H9 (cell line): ENCODE measurements around the gene UPF2. TPM values are rescaled to one million over a fixed set of nuclear protein-coding genes. Genes with fewer than 3 reads are reported as not detected.
"Not testable (repeated sequence)": the region's sequence is repeated elsewhere in the genome, so short reads cannot be mapped to it uniquely, and the experiment has no call there.

ENCODE experiments used
- DNase-seq: peaks from one replicate; pipeline ENCODE4 v3.0.0-alpha.2; 2017
- H2AFZ ChIP-seq: one replicate; pipeline ENCODE4 v1.6.1; 2013; ENCODE audit warnings: mild to moderate bottlenecking, low read length, control low read depth, moderate library complexity
- H2AK5ac ChIP-seq: 2 replicates; pipeline ENCODE4 v1.6.1; 2013; ENCODE audit warnings: low read length, control low read depth, mixed read lengths; ENCODE audit not compliant: insufficient read length
- H2BK120ac ChIP-seq: one replicate; pipeline ENCODE4 v1.6.1; 2013; ENCODE audit warnings: low read depth, mild to moderate bottlenecking, low read length, control low read depth, inconsistent platforms; ENCODE audit not compliant: poor library complexity, severe bottlenecking
- H2BK12ac ChIP-seq: 2 replicates; pipeline ENCODE4 v1.6.1; 2013; ENCODE audit warnings: low read length, control low read depth, mixed read lengths, low read depth; ENCODE audit not compliant: insufficient read length
- H2BK15ac ChIP-seq: 2 replicates; pipeline ENCODE4 v1.6.1; 2013; ENCODE audit warnings: low read depth, low read length, control low read depth
- H2BK20ac ChIP-seq: one replicate; pipeline ENCODE4 v1.6.1; 2013; ENCODE audit warnings: low read depth, mild to moderate bottlenecking, low read length, control low read depth, inconsistent platforms; ENCODE audit not compliant: poor library complexity, severe bottlenecking
- H2BK5ac ChIP-seq: 2 replicates; pipeline ENCODE4 v1.6.1; 2013; ENCODE audit warnings: low read length, control low read depth, mixed read lengths; ENCODE audit not compliant: insufficient read length
- H3K14ac ChIP-seq: 2 replicates; pipeline ENCODE4 v1.6.1; 2013; ENCODE audit warnings: low read length, control low read depth; ENCODE audit not compliant: insufficient read depth
- H3K18ac ChIP-seq: 2 replicates; pipeline ENCODE4 v1.6.1; 2013; ENCODE audit warnings: low read depth, mild to moderate bottlenecking, mixed read lengths, low read length, control low read depth; ENCODE audit not compliant: insufficient read length
- H3K23ac ChIP-seq: 2 replicates; pipeline ENCODE4 v1.6.1; 2013; ENCODE audit warnings: low read length, control low read depth, mixed read lengths, low read depth; ENCODE audit not compliant: insufficient read length
- H3K23me2 ChIP-seq: 2 replicates; pipeline ENCODE4 v1.6.1; 2013; ENCODE audit warnings: low read depth, mild to moderate bottlenecking, mixed read lengths, low read length, control low read depth; ENCODE audit not compliant: insufficient read length, poor library complexity, severe bottlenecking
- H3K27ac ChIP-seq: 2 replicates; pipeline ENCODE4 v1.5.1; 2013; ENCODE audit warnings: low read length, control low read depth, mixed read lengths, low read depth; ENCODE audit not compliant: insufficient read length
- H3K27me3 ChIP-seq: 2 replicates; pipeline ENCODE4 v1.6.1; 2013; ENCODE audit warnings: low read length, control low read depth, inconsistent platforms; ENCODE audit not compliant: insufficient read depth
- H3K4ac ChIP-seq: 2 replicates; pipeline ENCODE4 v1.6.1; 2013; ENCODE audit warnings: low read depth, mild to moderate bottlenecking, control low read depth, inconsistent platforms, low read length, moderate library complexity
- H3K4me1 ChIP-seq: 2 replicates; pipeline ENCODE4 v1.6.1; 2013; ENCODE audit warnings: low read length, control low read depth, inconsistent platforms; ENCODE audit not compliant: insufficient read depth
- H3K4me2 ChIP-seq: 2 replicates; pipeline ENCODE4 v1.6.1; 2013; ENCODE audit warnings: low read length, control low read depth, mixed read lengths; ENCODE audit not compliant: insufficient read length, insufficient read depth
- H3K56ac ChIP-seq: 2 replicates; pipeline ENCODE4 v1.6.1; 2013; ENCODE audit warnings: low read depth, mild to moderate bottlenecking, mixed read lengths, low read length, control low read depth; ENCODE audit not compliant: insufficient read length
- H3K79me1 ChIP-seq: 2 replicates; pipeline ENCODE4 v1.6.1; 2013; ENCODE audit warnings: low read depth, mild to moderate bottlenecking, moderate library complexity, low read length, control low read depth, inconsistent platforms; ENCODE audit not compliant: insufficient read depth, poor library complexity, severe bottlenecking
- H3K79me2 ChIP-seq: 2 replicates; pipeline ENCODE4 v1.6.1; 2013; ENCODE audit warnings: low read length, control low read depth, inconsistent platforms; ENCODE audit not compliant: insufficient read depth
- H3K9ac ChIP-seq: 2 replicates; pipeline ENCODE4 v1.6.1; 2013; ENCODE audit warnings: low read length, control low read depth, mixed read lengths; ENCODE audit not compliant: insufficient read length; ENCODE audit errors: extremely low read depth
- H3K9me3 ChIP-seq: one replicate; pipeline ENCODE4 v1.6.1; 2013; ENCODE audit warnings: low read depth, low read length, inconsistent platforms; ENCODE audit not compliant: control insufficient read depth
- H3T11ph ChIP-seq: one replicate; pipeline ENCODE4 v1.6.1; 2013; ENCODE audit warnings: mild to moderate bottlenecking, low read length, control low read depth, inconsistent platforms
- H4K20me1 ChIP-seq: one replicate; pipeline ENCODE4 v1.6.1; 2013; ENCODE audit not compliant: control insufficient read depth, insufficient read length, insufficient read depth
- H4K5ac ChIP-seq: 2 replicates; pipeline ENCODE4 v1.6.1; 2013; ENCODE audit warnings: low read depth, mild to moderate bottlenecking, mixed read lengths, low read length, control low read depth; ENCODE audit not compliant: insufficient read length
- H4K8ac ChIP-seq: replicated peaks from 2 replicates; pipeline ENCODE4 v1.6.1; 2013; ENCODE audit warnings: low read length, control low read depth, mixed read lengths, low read depth; ENCODE audit not compliant: insufficient read length
- H4K91ac ChIP-seq: 2 replicates; pipeline ENCODE4 v1.6.1; 2013; ENCODE audit warnings: low read depth, mild to moderate bottlenecking, moderate library complexity, mixed read lengths, low read length, control low read depth; ENCODE audit not compliant: insufficient read length
- H3K27ac Mint-ChIP-seq, 3 experiments: 2 replicates in 2 of 3; 3 replicates in 1 of 3; pipeline ENCODE4 v1.8.0; 2020 to 2021; ENCODE audit warnings: mixed read lengths in 3 of 3, mild to moderate bottlenecking in 1 of 3, moderate library complexity in 1 of 3
- H3K27me3 Mint-ChIP-seq: 2 replicates; pipeline ENCODE4 v1.8.0; 2021; ENCODE audit warnings: low read depth, mild to moderate bottlenecking, moderate library complexity, mixed read lengths
- H3K36me3 Mint-ChIP-seq, 3 experiments: 2 replicates in 2 of 3; 3 replicates in 1 of 3; pipeline ENCODE4 v1.8.0; 2020 to 2021; ENCODE audit warnings: low read depth in 3 of 3, mixed read lengths in 3 of 3; ENCODE audit not compliant: insufficient read depth in 1 of 3
- H3K4me1 Mint-ChIP-seq, 2 experiments: 2 replicates each; pipeline ENCODE4 v1.8.0; 2020; ENCODE audit warnings: mixed read lengths in 2 of 2
- H3K4me3 Mint-ChIP-seq, 2 experiments: 2 replicates in 1 of 2; 3 replicates in 1 of 2; pipeline ENCODE4 v1.8.0; 2020 to 2021; ENCODE audit warnings: mild to moderate bottlenecking in 2 of 2, mixed read lengths in 2 of 2, moderate library complexity in 1 of 2
- H3K9me3 Mint-ChIP-seq, 2 experiments: 2 replicates in 1 of 2; 3 replicates in 1 of 2; pipeline ENCODE4 v1.8.0; 2020; ENCODE audit warnings: mild to moderate bottlenecking in 2 of 2, mixed read lengths in 2 of 2, moderate library complexity in 1 of 2
- WGBS: extraction: QIAGEN DNeasy Blood & Tissue Kit; methylation state at CpG from one replicate; pipeline ENCODE4 v1.1.7; 2013; ENCODE audit warnings: missing lambda C conversion rate, low lambda C conversion rate, mixed read lengths; ENCODE audit not compliant: insufficient read length; ENCODE audit errors: extremely low coverage; 5-methylcytosine and 5-hydroxymethylcytosine counted together
- total RNA-seq: library from RNA; stranded (reverse); gene quantifications from 2 replicates; pipeline ENCODE4 v1.2.1, GENCODE V29; 2021
- TF ChIP-seq, protein P1 (sequence below): fragments of 200-600 bp; sonication (generic); conservative IDR thresholded peaks from 3 replicates; pipeline ENCODE4 v1.8.0; 2021; ENCODE audit warnings: antibody characterized with exemption, mild to moderate bottlenecking

The UPF2 gene
- total RNA-seq, 1 experiment from 2014 or later, result 34.1 TPM

DNA sequence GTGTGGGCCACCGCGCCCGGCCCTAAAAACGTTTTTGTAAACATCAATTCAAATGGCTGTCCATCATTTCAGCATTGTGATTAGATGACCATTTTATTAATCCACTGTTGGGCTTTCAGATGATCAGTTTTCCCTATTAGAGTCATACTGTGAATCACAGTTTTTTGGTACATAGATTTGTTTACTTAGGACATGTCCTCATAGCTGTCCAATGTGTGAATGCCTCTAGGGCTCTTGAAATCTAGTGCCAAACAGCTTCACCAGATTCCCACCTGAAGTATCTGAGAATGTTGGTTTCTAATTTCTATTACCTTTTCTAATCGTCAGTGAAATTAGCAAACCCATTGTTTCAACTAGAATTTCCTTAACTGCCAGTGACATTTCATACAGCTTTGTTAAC is 66.8 kb downstream of the UPF2 start:
- Histone ChIP-seq H3K14ac (no peak overlapping the region), H3K9ac (no peak overlapping the region), H3K4me1 (peaks cover 4% of the 10 kb centered on the region; the same call in 1 of the 2 replicates), H3K4me2 (no peak overlapping the region), H4K91ac (no peak overlapping the region), H3K4ac (no peak overlapping the region), H3K23me2 (no peaks in the 10 kb centered on the region), H3K23ac (no peak overlapping the region), H2BK20ac (no peak overlapping the region), H2AK5ac (no peak overlapping the region), H4K5ac (no peak overlapping the region), H4K20me1 (no peaks in the 10 kb centered on the region), H2BK15ac (no peak overlapping the region), H4K8ac (no peak overlapping the region), H3K79me2 (no peaks in the 10 kb centered on the region), H2BK5ac (no peak overlapping the region), H3K9me3 (no peaks in the 10 kb centered on the region), H3K18ac (no peak overlapping the region), H3T11ph (no peak overlapping the region), H3K56ac (no peak overlapping the region), H2AFZ (no peak overlapping the region), H3K27ac (no peak overlapping the region), H2BK12ac (no peak overlapping the region), H3K79me1 (peaks cover 3% of the 10 kb centered on the region), H3K27me3 (no peaks in the 10 kb centered on the region), H2BK120ac (no peak overlapping the region)
- Mint-ChIP-seq H3K4me3 (no peak overlapping the region), H3K9me3 (no peaks in the 10 kb centered on the region), H3K4me1 (peaks cover 15 to 18% of the 10 kb centered on the region in 2 experiments), H3K27me3 (no peaks in the 10 kb centered on the region), H3K27ac (no peak overlapping the region), H3K36me3 (peaks cover 26 to 48% (median 33%) of the 10 kb centered on the region in 3 experiments)
- DNase-seq, result no peak
- no CpG with 5 or more reads among the region's 5 CpGs for WGBS
- TF ChIP-seq, protein P1, sequence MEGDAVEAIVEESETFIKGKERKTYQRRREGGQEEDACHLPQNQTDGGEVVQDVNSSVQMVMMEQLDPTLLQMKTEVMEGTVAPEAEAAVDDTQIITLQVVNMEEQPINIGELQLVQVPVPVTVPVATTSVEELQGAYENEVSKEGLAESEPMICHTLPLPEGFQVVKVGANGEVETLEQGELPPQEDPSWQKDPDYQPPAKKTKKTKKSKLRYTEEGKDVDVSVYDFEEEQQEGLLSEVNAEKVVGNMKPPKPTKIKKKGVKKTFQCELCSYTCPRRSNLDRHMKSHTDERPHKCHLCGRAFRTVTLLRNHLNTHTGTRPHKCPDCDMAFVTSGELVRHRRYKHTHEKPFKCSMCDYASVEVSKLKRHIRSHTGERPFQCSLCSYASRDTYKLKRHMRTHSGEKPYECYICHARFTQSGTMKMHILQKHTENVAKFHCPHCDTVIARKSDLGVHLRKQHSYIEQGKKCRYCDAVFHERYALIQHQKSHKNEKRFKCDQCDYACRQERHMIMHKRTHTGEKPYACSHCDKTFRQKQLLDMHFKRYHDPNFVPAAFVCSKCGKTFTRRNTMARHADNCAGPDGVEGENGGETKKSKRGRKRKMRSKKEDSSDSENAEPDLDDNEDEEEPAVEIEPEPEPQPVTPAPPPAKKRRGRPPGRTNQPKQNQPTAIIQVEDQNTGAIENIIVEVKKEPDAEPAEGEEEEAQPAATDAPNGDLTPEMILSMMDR, result no peak

DNA sequence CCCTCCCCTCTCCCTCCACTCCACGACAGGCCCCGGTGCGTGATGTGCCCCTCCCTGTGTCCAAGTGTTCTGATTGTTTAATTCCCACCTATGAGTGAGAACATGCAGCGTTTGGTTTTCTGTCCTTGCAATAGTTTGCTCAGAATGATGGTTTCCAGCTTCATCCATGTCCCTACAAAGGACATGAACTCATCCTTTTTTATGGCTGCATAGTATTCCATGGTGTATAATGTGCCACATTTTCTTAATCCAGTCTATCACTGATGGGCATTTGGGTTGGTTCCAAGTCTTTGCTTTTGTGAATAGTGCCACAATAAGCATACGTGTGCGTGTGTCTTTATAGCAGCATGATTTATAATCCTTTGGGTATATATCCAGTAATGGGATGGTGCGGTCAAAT is 70.1 kb downstream of the UPF2 start:
- H3K36me3 Mint-ChIP-seq, result peaks cover 26 to 35% (median 33%) of the 10 kb centered on the region in 3 experiments
- not testable (repeated sequence) for H3K9me3 ChIP-seq, H3K18ac ChIP-seq, H2BK15ac ChIP-seq, H2BK20ac ChIP-seq, H3K23ac ChIP-seq, DNase-seq, H3K9ac ChIP-seq, H2BK120ac ChIP-seq, H3K79me2 ChIP-seq, H3K56ac ChIP-seq, H3K9me3 Mint-ChIP-seq, H3K79me1 ChIP-seq, H4K8ac ChIP-seq, H4K91ac ChIP-seq, H3K27me3 ChIP-seq, H3K14ac ChIP-seq, H3K4me1 Mint-ChIP-seq, H3K4me3 Mint-ChIP-seq, H3K27ac ChIP-seq, H2AK5ac ChIP-seq, H3K23me2 ChIP-seq, H3K4me2 ChIP-seq, H3K27me3 Mint-ChIP-seq, H2BK12ac ChIP-seq, H3T11ph ChIP-seq, H3K4ac ChIP-seq, H4K5ac ChIP-seq, H2AFZ ChIP-seq, H3K27ac Mint-ChIP-seq, H3K4me1 ChIP-seq, H2BK5ac ChIP-seq, H4K20me1 ChIP-seq
- WGBS, result no CpG with 5 or more reads among the region's 7 CpGs
